Peyer's patch (tissue), 4 donors: ENCODE results near the gene BAIAP2L1. TPM values are rescaled to one million over a fixed set of nuclear protein-coding genes. Genes with fewer than 3 reads are reported as not detected.

Experiments used
- DNase-seq, 3 donors: peaks; one replicate each; pipeline ENCODE4 v3.0.0-alpha.2; 2017 to 2019
- H3K27ac ChIP-seq, 4 donors: fragments of 200-600 bp; sonication (generic); one replicate each; pipeline ENCODE4 v1.5.1; 2016 to 2019
- H3K27me3 ChIP-seq, 2 donors: fragments of 200-600 bp; sonication (generic); one replicate each; pipeline ENCODE4 v1.5.1; 2019
- H3K36me3 ChIP-seq, 3 donors: fragments of 200-600 bp; sonication (generic); one replicate each; pipeline ENCODE4 v1.5.1; 2016 to 2019
- H3K4me1 ChIP-seq, 4 donors: fragments of 200-600 bp; sonication (generic); one replicate each; pipeline ENCODE4 v1.5.1; 2016 to 2019
- H3K4me3 ChIP-seq, 4 donors: fragments of 200-600 bp; sonication (generic); 1 replicate in 3 of 4; 2 replicates in 1 of 4; pipeline ENCODE4 v1.5.1; 2016 to 2019; ENCODE audit warnings: mild to moderate bottlenecking in 1 of 4
- H3K9me3 ChIP-seq, 4 donors: fragments of 200-600 bp; sonication (generic); one replicate each; pipeline ENCODE4 v1.5.1; 2016 to 2019; ENCODE audit warnings: mild to moderate bottlenecking in 1 of 4
- CTCF ChIP-seq, 6 experiments: fragments of 450-650 bp in 4 of 6; fragments of 200-600 bp in 2 of 6; sonication (generic) in 1 of 6; IDR thresholded peaks; one replicate each; pipeline ENCODE4 v1.5.1; 2017 to 2019; ENCODE audit warnings: antibody characterized with exemption in 6 of 6, mild to moderate bottlenecking in 3 of 6, moderate library complexity in 1 of 6
- POLR2A ChIP-seq, 2 donors: fragments of 450-650 bp; IDR thresholded peaks; one replicate each; pipeline ENCODE4 v1.5.1; 2017; ENCODE audit warnings: antibody characterized with exemption in 2 of 2, mild to moderate bottlenecking in 2 of 2, moderate library complexity in 2 of 2
- total RNA-seq, 4 donors: library from RNA; depleted of rRNA; stranded (reverse); fragments of >200 nt; gene quantifications; one replicate each; pipeline ENCODE4 v1.1.0, GENCODE V29; 2016

The BAIAP2L1 gene
- total RNA-seq, 4 donors from 2014 or later, result 31.4 to 46.4 (median 41.9) TPM

GRCh38 chr7:98376711-98377110 is 24.2 kb downstream of the BAIAP2L1 start:
- no peak for TF ChIP-seq POLR2A (IDR thresholded peaks at IDR 0.05)
- no peak for TF ChIP-seq CTCF (IDR thresholded peaks at IDR 0.05)
- no peaks in the 10 kb centered on the region for H3K36me3 ChIP-seq
- no peak overlapping the region for H3K4me3 ChIP-seq
- H3K9me3 ChIP-seq, result no peaks in the 10 kb centered on the region
- H3K27ac ChIP-seq, result no peak overlapping the region
- no peaks in the 10 kb centered on the region for H3K4me1 ChIP-seq
- peak in 1 of 3 donors; percentile 18 for DNase-seq
- no peaks in the 10 kb centered on the region for H3K27me3 ChIP-seq

GRCh38 chr7:98375664-98376063 is 25.2 kb downstream of the BAIAP2L1 start:
- no peak overlapping the region for H3K27ac ChIP-seq
- TF ChIP-seq CTCF (IDR thresholded peaks at IDR 0.05) (no peak), POLR2A (IDR thresholded peaks at IDR 0.05) (no peak)
- no peak overlapping the region for H3K4me3 ChIP-seq

GRCh38 chr7:98374285-98374680 is 26.6 kb downstream of the BAIAP2L1 start:
- TF ChIP-seq CTCF (IDR thresholded peaks at IDR 0.05) (no peak), POLR2A (IDR thresholded peaks at IDR 0.05) (no peak)
- no peaks in the 10 kb centered on the region for H3K4me1 ChIP-seq
- H3K27ac ChIP-seq, result no peak overlapping the region
- no peaks in the 10 kb centered on the region for H3K9me3 ChIP-seq
- H3K36me3 ChIP-seq, result no peaks in the 10 kb centered on the region
- no peaks in the 10 kb centered on the region for H3K27me3 ChIP-seq
- no peak overlapping the region for H3K4me3 ChIP-seq
- no peak for DNase-seq

More at GRCh38 chr7:98375664-98376063, 25.2 kb downstream of the BAIAP2L1 start:
- Histone ChIP-seq H3K9me3 (no peaks in the 10 kb centered on the region), H3K4me1 (no peaks in the 10 kb centered on the region), H3K36me3 (no peaks in the 10 kb centered on the region), H3K27me3 (no peaks in the 10 kb centered on the region)
- DNase-seq, result no peak

GRCh38 chr7:98372993-98373392 is 27.9 kb downstream of the BAIAP2L1 start:
- TF ChIP-seq CTCF (IDR thresholded peaks at IDR 0.05) (no peak), POLR2A (IDR thresholded peaks at IDR 0.05) (no peak)
- Histone ChIP-seq H3K27ac (peak overlapping the region in 1 of 4 donors; percentile 29), H3K4me3 (no peak overlapping the region), H3K4me1 (peaks cover 0 to 3% (median 0%) of the 10 kb centered on the region in 4 donors), H3K36me3 (no peaks in the 10 kb centered on the region), H3K9me3 (no peaks in the 10 kb centered on the region), H3K27me3 (no peaks in the 10 kb centered on the region)
- DNase-seq, result no peak

GRCh38 chr7:98369726-98370125 is 31.2 kb downstream of the BAIAP2L1 start:
- no peak overlapping the region for H3K27ac ChIP-seq
- no peak for TF ChIP-seq POLR2A (IDR thresholded peaks at IDR 0.05)
- TF ChIP-seq CTCF (IDR thresholded peaks at IDR 0.05), result no peak

GRCh38 chr7:98368716-98369115 is 32.2 kb downstream of the BAIAP2L1 start:
- TF ChIP-seq CTCF (IDR thresholded peaks at IDR 0.05) (no peak), POLR2A (IDR thresholded peaks at IDR 0.05) (no peak)
- H3K4me1 ChIP-seq, result peaks cover 0 to 3% (median 0%) of the 10 kb centered on the region in 4 donors
- no peak overlapping the region for H3K4me3 ChIP-seq
- H3K27ac ChIP-seq, result no peak overlapping the region
- peak in 1 of 3 donors; percentile 9 for DNase-seq
- H3K27me3 ChIP-seq, result no peaks in the 10 kb centered on the region
- H3K9me3 ChIP-seq, result no peaks in the 10 kb centered on the region
- no peaks in the 10 kb centered on the region for H3K36me3 ChIP-seq

More at GRCh38 chr7:98369726-98370125, 31.2 kb downstream of the BAIAP2L1 start:
- no peak for DNase-seq
- Histone ChIP-seq H3K27me3 (no peaks in the 10 kb centered on the region), H3K9me3 (no peaks in the 10 kb centered on the region), H3K4me1 (peaks cover 0 to 3% (median 0%) of the 10 kb centered on the region in 4 donors), H3K4me3 (no peak overlapping the region), H3K36me3 (no peaks in the 10 kb centered on the region)
